GM12892 (cell line): Measurements from ENCODE around the gene GFRA1.

ENCODE experiments used
- POLR2A ChIP-seq: IDR thresholded peaks from 2 replicates; pipeline ENCODE4 v1.6.1; 2011; ENCODE audit warnings: low read depth, low read length, control low read depth
- TAF1 ChIP-seq: IDR thresholded peaks from 2 replicates; pipeline ENCODE4 v1.6.1; 2011; ENCODE audit warnings: low read depth, mild to moderate bottlenecking, control low read depth, low read length, borderline replicate concordance

- no peak for TF ChIP-seq TAF1
- TF ChIP-seq POLR2A: no peak
These were observed 2.0 kb downstream of the GFRA1 start for GRCh38 chr10:116270771-116271592.
